ENCODE data around the gene PITPNM1.

Gene PITPNM1

GRCh38 chr11:67445515-67445914, 59.6 kb downstream of the PITPNM1 start:
- CTCF ChIA-PET, result interaction anchor here (0.9 to 1.3 kb wide), 3 partner anchors 9 to 23 kb away, joined by 3 read pairs; partner anchors contain the start of gene CABP4
- DNase-seq (ENCODE audit: extremely low spot score), result no peak
- no peak for TF ChIP-seq CTCF (IDR thresholded peaks at IDR 0.05; ENCODE audit: control extremely low read depth, extremely low read depth, low read depth, missing control alignments)
- POLR2A ChIA-PET, result no interaction called here

- POLR2A ChIA-PET, result interaction anchor here (0.6 kb wide), 3 partner anchors 9 to 63 kb away, joined by 3 to 4 read pairs (median 3); partner anchors contain the start of gene PITPNM1
- CTCF ChIA-PET, result interaction anchor here (1.0 to 1.2 kb wide), 2 partner anchors 41 to 89 kb away, joined by 3 read pairs; partner anchors contain the start of genes POLD4 and PPP1CA
- no peak for TF ChIP-seq CTCF (IDR thresholded peaks at IDR 0.05; ENCODE audit: control extremely low read depth, extremely low read depth, low read depth, missing control alignments)
- no peak for DNase-seq (ENCODE audit: extremely low spot score)
Observed at GRCh38 chr11:67442504-67443404, 62.4 kb downstream of the PITPNM1 start.

Data from GM10248 (cell line).